Activated effector memory CD4-positive, alpha-beta T cell treated with anti-CD3 and anti-CD28 coated beads, Interleukin-2, amount 50 U/mL, for 16 hours (primary cell): ENCODE results near the gene MAB21L4.

ENCODE experiments used
- DNase-seq: peaks from one replicate; pipeline ENCODE4 v3.0.0-alpha.2; 2020

The MAB21L4 gene

GRCh38 chr2:240876475-240877251, 19.3 kb downstream of the MAB21L4 start:
- DNase-seq: peak; percentile 58

- DNase-seq: peak; percentile 48
These were observed 19.9 kb downstream of the MAB21L4 start for GRCh38 chr2:240876035-240876474.

- DNase-seq: peak; percentile 59
These were observed 20.5 kb downstream of the MAB21L4 start for GRCh38 chr2:240875228-240876034.

GRCh38 chr2:240874715-240875227, 21.2 kb downstream of the MAB21L4 start:
- no peak for DNase-seq

- peak; percentile 53 for DNase-seq
These were observed 21.9 kb downstream of the MAB21L4 start for GRCh38 chr2:240873805-240874714.

- DNase-seq: peak; percentile 51
These were observed 22.7 kb downstream of the MAB21L4 start for GRCh38 chr2:240873098-240873788.

- DNase-seq: peak; percentile 50
These were observed 23.4 kb downstream of the MAB21L4 start for GRCh38 chr2:240872317-240873097.

- no peak for DNase-seq
These were observed 24.6 kb downstream of the MAB21L4 start for GRCh38 chr2:240871071-240871958.

- DNase-seq: no peak
These were observed 25.7 kb downstream of the MAB21L4 start for GRCh38 chr2:240869956-240870875.

- no peak for DNase-seq
These were observed 26.6 kb downstream of the MAB21L4 start for GRCh38 chr2:240869109-240869955.

- no peak for DNase-seq
These were observed 27.5 kb downstream of the MAB21L4 start, which contains the start of gene AGXT for GRCh38 chr2:240868286-240869108. Gene AGXT (plus strand): TSS chr2:240868824. CDS start chr2:240868866, 42 bp downstream.

- no peak for DNase-seq
These were observed 30.6 kb downstream of the MAB21L4 start for GRCh38 chr2:240865391-240865790.

GRCh38 chr2:240864475-240864874, 31.5 kb downstream of the MAB21L4 start:
- no peak for DNase-seq

- no peak for DNase-seq
These were observed 34.4 kb downstream of the MAB21L4 start for GRCh38 chr2:240861547-240861946.

- DNase-seq: no peak
These were observed 37.1 kb downstream of the MAB21L4 start for GRCh38 chr2:240858871-240859270.

GRCh38 chr2:240858321-240858720, 37.6 kb downstream of the MAB21L4 start:
- no peak for DNase-seq
